SKM-1 (cell line): ENCODE measurements around the gene UMPS.
"Not testable (repeated sequence)": the region's sequence is repeated elsewhere in the genome, so short reads cannot be mapped to it uniquely, and the experiment has no call there.

ENCODE experiments used
- DNase-seq: peaks from one replicate; lab custom pipeline; 2025; ENCODE audit not compliant: unreplicated experiment; lab: John Stamatoyannopoulos, UW

UMPS gene

GRCh38 chr3:124707223-124707622 is 23.0 kb upstream of the UMPS start:
- not testable (repeated sequence) for DNase-seq

DNA sequence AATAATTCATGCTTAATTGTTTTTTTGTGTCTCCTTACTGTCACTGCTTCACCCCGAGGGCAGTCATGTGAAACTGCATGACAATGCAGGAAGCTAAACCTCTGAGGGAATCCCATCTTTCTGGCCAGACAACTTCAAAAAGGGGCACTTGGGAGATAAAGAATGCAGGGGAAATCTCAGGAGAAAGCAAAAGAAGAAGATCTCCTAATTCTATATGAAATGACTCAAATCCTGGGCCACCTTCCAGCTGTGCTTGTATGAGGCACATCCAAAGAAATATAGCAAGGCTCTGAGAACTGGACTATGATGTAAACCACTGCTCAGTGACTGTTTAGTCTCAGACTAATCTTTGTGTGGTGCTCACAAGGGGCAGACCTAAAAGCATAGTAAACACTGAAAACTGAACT is 22.6 kb upstream of the UMPS start:
- no peak for DNase-seq

- no peak for DNase-seq
Observed at GRCh38 chr3:124714223-124714853, 15.9 kb upstream of the UMPS start.

GRCh38 chr3:124722589-124722988 is 7.7 kb upstream of the UMPS start:
- no peak for DNase-seq

- DNase-seq: no peak
Observed at GRCh38 chr3:124730941-124731297, 667 bp downstream of the UMPS start.

DNA sequence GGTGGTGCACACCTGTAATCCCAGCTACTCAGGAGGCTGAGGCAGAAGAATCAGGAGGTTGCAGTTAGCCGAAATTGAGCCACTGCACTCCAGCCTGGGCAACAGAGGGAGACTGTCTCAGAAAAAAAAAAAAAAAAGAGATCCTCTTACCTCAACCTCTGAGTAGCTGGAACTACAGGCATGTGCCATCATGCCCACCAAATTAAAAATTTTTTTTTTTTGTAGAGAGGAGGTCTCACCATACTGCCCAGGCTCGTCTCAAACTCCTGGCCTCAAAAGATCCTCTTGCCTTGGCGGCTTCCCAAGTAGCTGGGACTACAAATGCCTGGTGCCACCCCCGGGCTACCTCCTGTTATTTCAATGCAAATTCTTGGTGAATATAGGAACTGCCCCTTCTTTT is 1.5 kb downstream of the UMPS start:
- DNase-seq: no peak

GRCh38 chr3:124741027-124741426 is 10.8 kb downstream of the UMPS start:
- DNase-seq: no peak

DNA sequence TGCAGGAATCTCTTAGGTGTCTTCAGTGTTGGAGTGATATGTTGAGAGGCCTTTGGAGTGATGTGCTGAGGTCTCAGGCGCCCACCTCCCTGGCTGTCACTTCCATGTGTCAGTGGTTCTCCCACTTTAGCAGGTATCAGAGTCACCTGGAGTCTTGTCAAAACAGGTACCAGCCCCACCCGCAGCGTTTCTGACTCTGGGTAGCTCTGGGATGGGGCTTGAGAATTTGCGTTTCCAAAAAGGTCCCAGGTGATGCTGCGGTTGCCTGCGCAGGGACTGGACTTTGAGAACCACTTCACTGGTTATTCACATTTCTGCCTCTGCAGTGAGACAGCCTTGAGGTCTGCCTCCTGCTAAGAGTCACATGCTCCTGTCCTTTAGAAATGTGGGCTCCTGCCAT is 15.5 kb downstream of the UMPS start:
- no peak for DNase-seq

DNA sequence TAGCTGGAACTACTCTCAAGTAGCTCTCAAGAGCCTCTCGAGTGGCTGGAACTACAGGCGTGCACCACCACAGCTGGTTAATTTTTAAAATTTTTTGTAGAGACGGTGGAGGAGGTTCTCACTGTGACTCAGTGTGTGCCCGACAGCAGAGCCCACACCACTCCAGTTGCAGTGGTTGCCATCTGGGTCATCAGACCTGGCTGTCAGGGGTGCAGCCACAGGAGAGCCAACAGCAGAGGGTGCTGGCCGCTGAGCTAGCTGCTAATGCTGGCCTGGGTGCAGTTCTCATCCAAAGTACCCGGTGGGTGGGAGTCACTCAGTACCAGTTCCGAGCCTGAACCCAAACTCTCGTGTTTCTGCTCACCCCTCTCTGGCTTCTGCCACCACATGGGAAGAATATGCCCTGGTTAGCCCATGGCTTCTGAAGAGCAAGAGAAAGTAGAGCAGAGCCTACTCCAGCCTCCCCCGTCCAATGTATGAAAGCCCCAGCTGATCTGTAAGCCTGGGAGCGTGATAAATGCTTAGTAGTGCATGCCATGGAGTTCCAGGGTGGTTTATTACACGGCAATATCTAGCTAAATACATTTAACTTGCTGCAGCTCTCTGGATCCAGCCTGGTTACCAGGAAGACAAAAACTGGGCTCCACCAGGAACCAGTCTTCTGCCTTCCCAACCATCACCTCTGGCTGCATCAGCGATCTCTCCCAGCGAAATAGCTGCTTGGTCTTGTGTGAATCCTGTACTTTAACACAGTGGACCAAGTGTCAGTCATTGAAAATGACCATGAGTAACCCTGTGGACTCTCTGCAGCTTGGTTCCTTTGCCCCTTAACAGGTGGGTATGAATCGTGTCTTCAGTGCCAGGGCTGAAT is 17.1 kb downstream of the UMPS start:
- no peak for DNase-seq

DNA sequence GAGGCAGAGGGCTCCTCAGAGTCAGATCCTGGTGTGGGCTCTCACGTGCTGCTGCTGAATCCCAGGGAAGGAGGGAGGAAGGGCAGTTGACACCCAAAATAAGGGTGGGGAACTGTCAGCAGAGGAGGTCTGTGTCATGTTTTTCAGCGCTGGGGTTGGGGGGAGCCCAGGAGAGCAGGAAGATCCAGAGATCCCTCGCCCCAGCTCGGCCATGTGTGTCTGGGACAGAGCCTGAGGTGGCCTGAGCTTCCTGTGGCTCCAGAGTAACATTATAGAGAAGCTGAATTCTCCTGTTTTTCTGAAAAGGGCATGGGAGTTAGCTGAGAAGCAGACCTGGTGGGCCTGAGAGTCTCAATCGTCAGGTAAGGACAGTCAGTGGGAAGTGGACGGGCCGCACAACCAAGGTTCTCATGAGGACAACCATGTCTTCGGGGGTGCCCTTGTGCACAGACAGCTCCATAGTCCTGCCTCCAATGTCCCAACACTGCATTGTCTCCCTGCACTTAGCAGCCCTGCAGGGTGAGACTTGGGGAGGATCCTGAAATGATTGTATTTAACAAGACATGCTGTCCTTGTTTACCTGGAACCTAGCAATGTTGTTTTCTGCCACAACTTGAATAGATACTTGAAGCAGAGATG is 18.4 kb downstream of the UMPS start:
- DNase-seq: no peak

GRCh38 chr3:124749877-124750276 is 19.6 kb downstream of the UMPS start:
- DNase-seq: not testable (repeated sequence)

- no peak for DNase-seq
Observed at GRCh38 chr3:124751501-124751900, 21.2 kb downstream of the UMPS start.

GRCh38 chr3:124752051-124752450 is 21.8 kb downstream of the UMPS start:
- no peak for DNase-seq

- not testable (repeated sequence) for DNase-seq
Observed at GRCh38 chr3:124757926-124758325, 27.7 kb downstream of the UMPS start.

DNA sequence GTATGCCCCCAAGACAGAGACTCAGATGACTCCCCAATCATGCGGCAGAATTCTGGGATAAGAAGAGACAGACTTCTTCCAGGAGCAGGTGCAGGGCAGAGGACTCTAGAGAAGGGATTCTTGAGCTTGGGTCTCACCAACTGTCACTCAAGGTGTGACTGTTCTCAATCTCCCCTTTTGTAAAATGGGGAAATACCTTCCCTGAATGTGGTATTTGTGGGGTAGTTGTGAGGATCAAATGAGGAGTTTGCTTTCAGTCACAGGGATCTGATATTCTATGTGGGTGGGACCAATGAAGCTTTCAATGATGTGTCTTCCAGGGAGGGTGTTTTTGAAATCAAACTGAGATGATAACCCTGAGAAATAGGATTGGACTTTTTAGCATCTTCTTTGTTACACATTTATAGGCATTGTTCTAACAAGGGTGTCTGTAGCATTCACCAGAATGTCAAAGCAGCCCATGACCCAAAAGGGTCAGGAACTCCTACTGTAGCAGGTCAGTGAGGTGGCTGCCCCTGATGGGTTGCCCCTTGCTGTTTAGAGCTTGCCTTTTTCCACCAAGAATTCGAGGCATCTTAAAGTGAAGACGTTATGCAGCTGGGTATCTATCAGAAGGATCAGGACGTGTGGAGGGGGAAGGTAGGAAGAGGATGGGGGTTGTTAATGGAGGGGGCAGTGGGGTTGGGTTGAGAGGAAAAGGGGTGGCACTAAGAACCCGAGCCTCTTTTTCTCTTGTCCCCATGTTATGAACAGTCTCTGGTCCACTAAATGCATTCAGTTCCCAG is 28.8 kb downstream of the UMPS start:
- DNase-seq: no peak

DNA sequence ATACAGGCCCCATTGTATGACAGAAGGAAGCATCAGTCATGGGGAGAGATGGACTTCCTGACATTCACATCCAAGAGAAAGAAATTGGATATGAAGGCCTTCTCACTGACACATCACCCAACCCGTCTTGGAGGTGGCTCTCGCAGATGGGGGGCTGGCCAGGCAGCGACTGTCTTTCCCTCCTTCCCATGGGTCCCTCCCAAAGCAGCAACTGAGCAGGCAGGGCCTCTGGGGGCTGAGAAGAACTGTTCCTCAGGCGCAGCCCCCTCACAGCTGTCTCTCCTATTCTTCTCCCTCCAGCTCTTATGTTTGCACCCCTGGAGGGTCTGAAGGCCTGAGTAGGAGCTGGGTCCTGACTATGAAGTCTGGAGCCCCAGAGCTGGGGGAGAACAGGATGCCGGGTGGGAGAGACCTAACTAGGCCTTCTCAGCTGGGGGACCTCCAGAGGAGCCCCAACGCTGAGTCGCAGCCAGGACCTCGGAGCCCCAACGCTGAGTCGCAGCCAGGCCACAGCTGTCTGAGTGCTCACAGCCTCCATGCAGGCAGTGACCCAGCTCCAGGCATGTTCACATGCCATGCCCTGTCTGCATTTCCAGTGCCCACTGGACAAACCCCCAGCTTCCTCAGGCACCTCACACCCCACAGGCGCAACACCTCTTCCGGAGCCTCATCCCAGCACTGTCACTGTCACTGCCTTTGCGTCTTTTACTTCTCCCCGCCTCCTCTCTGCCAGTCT is 29.6 kb downstream of the UMPS start:
- DNase-seq: no peak

DNA sequence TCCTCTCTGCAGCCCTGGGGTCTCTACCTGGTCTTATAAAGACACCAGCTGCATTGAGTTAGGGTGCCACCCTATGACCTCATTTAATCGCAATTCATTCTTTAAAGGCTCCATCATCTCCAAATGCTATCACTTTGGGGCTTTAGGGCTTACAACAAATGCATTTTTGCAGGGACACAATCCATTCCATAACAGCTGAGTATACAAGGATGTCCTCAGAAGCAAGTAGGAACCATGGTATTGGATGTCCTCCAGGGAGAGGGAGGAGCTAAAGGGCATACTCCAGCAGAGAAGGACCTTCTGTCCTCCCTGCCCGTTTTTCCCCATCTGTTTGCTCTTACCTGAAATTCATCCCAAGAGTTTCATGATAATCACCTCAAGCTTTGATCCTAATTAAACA is 30.3 kb downstream of the UMPS start:
- DNase-seq: no peak

DNA sequence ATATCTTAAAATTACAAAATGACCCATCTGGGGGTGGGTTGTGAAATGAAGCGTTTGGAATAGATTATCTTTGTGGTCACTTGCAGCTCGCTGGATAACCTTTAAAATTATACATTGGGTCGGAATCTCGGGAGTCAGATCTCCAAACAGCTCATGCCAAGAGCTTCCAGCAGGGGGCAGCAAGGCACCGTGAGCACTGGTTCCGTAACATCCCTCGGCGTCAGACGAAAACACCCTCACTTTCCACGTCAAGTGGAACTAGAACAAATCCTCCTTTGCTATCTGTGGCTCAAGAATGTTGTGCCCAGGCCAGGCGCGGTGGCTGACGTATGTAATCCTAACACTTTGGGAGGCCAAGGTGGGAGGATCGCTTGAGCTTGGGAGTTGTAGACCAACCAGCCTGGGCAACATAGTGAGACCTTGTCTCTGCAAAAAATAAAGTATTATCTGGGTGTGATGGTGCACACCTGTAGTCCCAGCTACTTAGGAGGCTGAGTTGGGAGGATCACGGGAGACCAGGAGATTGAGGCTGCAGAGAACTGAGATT is 31.1 kb downstream of the UMPS start:
- DNase-seq: peak; percentile 66

DNA sequence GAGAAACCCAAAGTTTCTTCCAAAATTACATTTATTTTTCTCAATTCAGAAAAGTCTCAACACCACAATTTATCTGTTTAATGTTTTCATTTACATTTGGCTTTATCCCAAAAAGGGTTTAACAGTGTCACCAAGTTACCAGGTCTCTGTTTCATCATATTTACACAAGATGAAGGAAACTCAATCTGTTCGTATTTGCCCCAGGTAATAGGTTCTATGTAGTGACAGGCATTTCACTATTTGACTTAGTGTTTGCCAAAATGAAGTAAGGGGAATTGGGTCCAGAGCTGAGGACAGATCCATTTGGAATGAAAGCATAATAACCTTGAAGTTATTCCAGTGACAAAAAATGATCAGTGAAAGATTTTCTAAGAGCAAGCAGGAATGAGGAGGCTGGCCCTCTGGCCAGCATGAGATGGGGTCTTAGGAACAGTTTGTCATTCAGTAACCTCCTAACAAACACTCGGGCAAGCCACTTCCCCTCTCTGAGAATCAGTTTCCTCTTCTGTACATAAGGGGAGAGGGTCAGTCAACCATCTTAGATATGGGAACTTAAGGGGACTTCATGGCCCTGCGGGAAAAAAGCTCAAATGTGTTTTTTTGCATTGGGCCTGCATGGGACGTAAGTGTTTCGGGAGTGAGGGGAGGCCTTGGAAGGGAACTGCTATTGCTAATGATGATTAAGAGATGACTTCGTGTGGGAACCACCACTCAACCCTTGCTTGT is 31.8 kb downstream of the UMPS start:
- DNase-seq: no peak

DNA sequence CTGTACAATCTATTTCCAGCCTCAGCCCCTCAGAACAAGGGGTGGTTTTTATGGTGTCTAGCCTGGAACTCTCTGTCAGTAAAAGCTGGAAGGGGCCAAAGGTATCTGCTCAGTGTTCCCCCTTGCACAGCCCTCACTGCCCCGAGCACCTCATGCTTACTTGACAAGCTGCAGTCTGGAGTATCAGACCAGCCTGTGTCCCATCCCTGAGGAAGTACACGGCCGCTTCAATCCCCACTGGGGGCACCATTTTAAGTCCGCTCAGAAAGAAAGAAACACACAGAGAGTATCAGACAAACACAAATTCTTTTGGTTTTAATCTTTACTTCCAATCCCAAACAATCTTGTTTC is 32.4 kb downstream of the UMPS start:
- DNase-seq: no peak
